ENCODE measurements around the gene CCDC178. TPM values are rescaled to one million over a fixed set of nuclear protein-coding genes. Genes with fewer than 3 reads are reported as not detected.

The CCDC178 gene
- total RNA-seq, 1 donor from 2014 or later: not detected

DNA sequence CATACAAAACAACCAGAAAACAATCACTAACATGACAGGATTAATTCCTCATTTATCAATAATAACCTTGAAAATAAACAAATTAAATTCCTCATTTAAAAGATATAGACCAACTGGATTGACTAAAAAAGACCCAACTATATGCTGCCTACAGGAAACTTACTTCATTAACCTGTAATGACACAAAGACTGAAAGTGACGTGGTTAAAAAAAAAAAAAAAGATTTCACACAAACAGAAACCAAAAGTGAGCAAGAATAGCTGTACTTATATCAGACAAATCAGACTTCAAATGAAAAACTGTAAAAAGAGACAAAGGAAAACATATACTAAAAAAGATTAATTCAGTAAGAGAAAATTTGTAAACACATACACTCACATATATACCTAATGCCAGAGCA is 201.2 kb downstream of the CCDC178 start:
- Histone ChIP-seq H3K27ac (ENCODE audit: low read depth, low read length) (no peak overlapping the region), H3K9me3 (ENCODE audit: control insufficient read depth in 3 of 3, low read length in 3 of 3) (peaks cover 0 to 4% (median 3%) of the 10 kb centered on the region in 3 donors), H3K4me3 (ENCODE audit: low read length in 3 of 3) (no peak overlapping the region), H3K4me1 (ENCODE audit: control insufficient read depth in 3 of 3, insufficient read depth in 3 of 3, low read length in 3 of 3) (no peaks in the 10 kb centered on the region), H3K9ac (ENCODE audit: low read depth in 1 of 3, low read length in 3 of 3) (no peak overlapping the region), H3K36me3 (ENCODE audit: control insufficient read depth in 3 of 3, insufficient read depth in 3 of 3, low read length in 3 of 3) (no peaks in the 10 kb centered on the region), H3K27me3 (ENCODE audit: control insufficient read depth in 3 of 3, insufficient read depth in 3 of 3, low read length in 3 of 3) (no peaks in the 10 kb centered on the region)

DNA sequence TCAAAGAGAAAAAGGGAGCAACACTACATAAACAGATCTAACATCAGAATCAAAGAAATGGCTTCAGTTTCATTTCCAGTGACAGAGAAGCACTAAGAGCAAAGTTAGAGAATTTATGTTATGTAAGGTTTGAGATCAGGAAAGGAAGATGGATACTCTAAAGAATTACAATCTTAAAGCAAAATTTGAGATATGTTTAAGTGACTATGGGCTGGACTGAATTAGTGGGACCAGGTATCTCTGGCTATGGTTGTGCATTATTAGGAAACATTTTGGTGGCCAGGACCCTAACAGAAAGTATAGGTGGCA is 208.2 kb downstream of the CCDC178 start:
- Histone ChIP-seq H3K9me3 (ENCODE audit: control insufficient read depth in 3 of 3, low read length in 3 of 3) (no peaks in the 10 kb centered on the region), H3K4me1 (ENCODE audit: control insufficient read depth in 3 of 3, insufficient read depth in 3 of 3, low read length in 3 of 3) (no peaks in the 10 kb centered on the region), H3K27ac (ENCODE audit: low read depth, low read length) (no peak overlapping the region), H3K36me3 (ENCODE audit: control insufficient read depth in 3 of 3, insufficient read depth in 3 of 3, low read length in 3 of 3) (no peaks in the 10 kb centered on the region), H3K4me3 (ENCODE audit: low read length in 3 of 3) (no peak overlapping the region), H3K27me3 (ENCODE audit: control insufficient read depth in 3 of 3, insufficient read depth in 3 of 3, low read length in 3 of 3) (no peaks in the 10 kb centered on the region), H3K9ac (ENCODE audit: low read depth in 1 of 3, low read length in 3 of 3) (no peak overlapping the region)

DNA sequence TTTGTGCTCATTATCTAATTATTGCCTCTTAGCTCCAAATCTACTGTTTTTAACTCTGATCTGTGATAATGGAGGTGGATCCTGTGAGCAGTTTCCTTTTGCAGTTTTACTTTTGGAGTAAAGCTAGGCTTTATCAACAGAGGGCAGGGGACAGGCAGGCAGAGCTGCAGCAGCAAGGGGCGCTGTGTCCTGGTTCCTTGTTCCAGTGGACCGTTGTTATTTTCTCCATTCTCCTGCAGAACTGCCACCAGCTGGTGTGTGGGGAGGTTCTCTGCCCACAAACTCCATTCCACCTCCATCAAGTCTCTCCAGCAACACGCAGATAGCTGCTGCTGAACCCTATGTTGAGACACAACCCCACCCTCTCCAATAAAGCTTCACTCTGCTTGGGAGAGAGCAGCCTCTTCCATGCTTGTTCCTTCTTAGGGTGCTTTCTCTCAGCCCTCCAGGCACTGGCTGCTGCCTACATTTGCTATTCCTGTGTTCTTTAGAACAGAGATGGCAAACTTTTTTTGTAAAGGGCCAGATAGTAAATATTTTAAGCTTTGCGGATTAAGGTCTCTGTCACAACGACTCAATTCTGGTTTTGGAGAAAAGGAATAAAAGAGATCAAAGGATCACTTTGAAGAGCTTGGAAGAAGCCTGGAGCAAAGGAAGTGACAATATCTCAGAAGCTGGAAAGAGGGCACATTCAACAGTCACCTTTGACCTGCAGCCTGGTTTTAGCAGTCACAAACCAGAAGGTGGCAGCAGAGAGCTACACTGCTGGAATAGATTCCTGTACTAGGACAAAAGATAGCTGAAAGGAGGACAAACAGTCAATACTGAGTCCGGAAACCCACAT is 208.8 kb downstream of the CCDC178 start:
- Histone ChIP-seq H3K9me3 (ENCODE audit: control insufficient read depth in 3 of 3, low read length in 3 of 3) (no peaks in the 10 kb centered on the region), H3K4me3 (ENCODE audit: low read length in 3 of 3) (no peak overlapping the region), H3K4me1 (ENCODE audit: control insufficient read depth in 3 of 3, insufficient read depth in 3 of 3, low read length in 3 of 3) (no peaks in the 10 kb centered on the region), H3K9ac (ENCODE audit: low read depth in 1 of 3, low read length in 3 of 3) (no peak overlapping the region), H3K27me3 (ENCODE audit: control insufficient read depth in 3 of 3, insufficient read depth in 3 of 3, low read length in 3 of 3) (no peaks in the 10 kb centered on the region), H3K36me3 (ENCODE audit: control insufficient read depth in 3 of 3, insufficient read depth in 3 of 3, low read length in 3 of 3) (no peaks in the 10 kb centered on the region), H3K27ac (ENCODE audit: low read depth, low read length) (no peak overlapping the region)

DNA sequence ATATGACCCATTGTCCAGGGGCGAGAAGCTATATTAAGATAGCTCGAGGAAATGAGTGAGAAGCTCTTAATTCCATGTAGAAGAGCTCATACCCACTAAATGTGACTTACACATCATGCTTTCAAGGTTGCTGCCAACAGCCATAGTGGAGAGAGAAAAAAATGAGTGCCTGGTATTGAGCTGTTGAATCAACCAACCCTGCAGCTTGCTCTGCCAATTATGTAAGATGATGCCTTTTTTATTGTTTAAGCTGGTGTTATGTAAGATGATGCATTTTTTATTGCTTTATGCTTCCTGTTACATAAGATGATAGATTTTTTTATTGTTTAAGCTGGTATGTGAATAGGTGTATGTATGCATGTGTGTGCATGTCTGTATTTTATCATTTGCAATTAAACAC is 228.2 kb downstream of the CCDC178 start:
- H3K9me3 ChIP-seq (ENCODE audit: control insufficient read depth in 3 of 3, low read length in 3 of 3): no peaks in the 10 kb centered on the region

DNA sequence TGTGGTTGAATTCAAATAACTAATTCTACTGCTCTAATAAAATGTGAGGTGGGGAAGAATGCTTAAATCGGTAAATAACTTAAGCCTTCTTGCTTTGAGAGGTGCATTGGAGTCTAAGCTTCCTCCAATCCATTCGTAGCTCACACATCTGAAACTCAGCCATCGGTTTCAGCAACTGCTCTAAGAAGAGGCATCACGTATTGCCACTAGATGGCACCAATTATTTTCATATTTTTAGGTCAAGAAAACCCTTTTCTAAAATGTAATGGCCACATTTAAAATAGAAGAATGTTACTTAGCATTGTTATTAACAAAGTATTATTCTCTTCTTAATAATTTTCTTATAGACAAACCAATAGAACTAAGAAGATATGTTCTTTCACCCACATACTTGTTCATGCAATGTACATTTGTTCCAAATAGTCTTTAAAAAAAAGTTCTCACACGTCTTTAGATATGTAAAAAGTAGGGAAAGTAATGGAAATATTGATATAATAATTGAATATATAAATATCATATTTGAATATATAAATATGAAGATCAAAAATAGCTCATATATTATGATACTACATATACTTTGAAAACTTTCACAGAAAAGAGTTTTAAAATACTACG is 229.8 kb downstream of the CCDC178 start:
- no peak overlapping the region for H3K4me3 ChIP-seq (ENCODE audit: low read length in 3 of 3)
- no peaks in the 10 kb centered on the region for H3K27me3 ChIP-seq (ENCODE audit: control insufficient read depth in 3 of 3, insufficient read depth in 3 of 3, low read length in 3 of 3)
- H3K27ac ChIP-seq (ENCODE audit: low read depth, low read length): no peak overlapping the region
- no peak overlapping the region for H3K9ac ChIP-seq (ENCODE audit: low read depth in 1 of 3, low read length in 3 of 3)
- no peaks in the 10 kb centered on the region for H3K9me3 ChIP-seq (ENCODE audit: control insufficient read depth in 3 of 3, low read length in 3 of 3)
- no peaks in the 10 kb centered on the region for H3K36me3 ChIP-seq (ENCODE audit: control insufficient read depth in 3 of 3, insufficient read depth in 3 of 3, low read length in 3 of 3)
- no peaks in the 10 kb centered on the region for H3K4me1 ChIP-seq (ENCODE audit: control insufficient read depth in 3 of 3, insufficient read depth in 3 of 3, low read length in 3 of 3)

More for the DNA sequence above, 228.2 kb downstream of the CCDC178 start:
- Histone ChIP-seq H3K27ac (ENCODE audit: low read depth, low read length) (no peak overlapping the region), H3K36me3 (ENCODE audit: control insufficient read depth in 3 of 3, insufficient read depth in 3 of 3, low read length in 3 of 3) (no peaks in the 10 kb centered on the region), H3K27me3 (ENCODE audit: control insufficient read depth in 3 of 3, insufficient read depth in 3 of 3, low read length in 3 of 3) (no peaks in the 10 kb centered on the region), H3K4me3 (ENCODE audit: low read length in 3 of 3) (no peak overlapping the region), H3K9ac (ENCODE audit: low read depth in 1 of 3, low read length in 3 of 3) (no peak overlapping the region), H3K4me1 (ENCODE audit: control insufficient read depth in 3 of 3, insufficient read depth in 3 of 3, low read length in 3 of 3) (no peaks in the 10 kb centered on the region)

DNA sequence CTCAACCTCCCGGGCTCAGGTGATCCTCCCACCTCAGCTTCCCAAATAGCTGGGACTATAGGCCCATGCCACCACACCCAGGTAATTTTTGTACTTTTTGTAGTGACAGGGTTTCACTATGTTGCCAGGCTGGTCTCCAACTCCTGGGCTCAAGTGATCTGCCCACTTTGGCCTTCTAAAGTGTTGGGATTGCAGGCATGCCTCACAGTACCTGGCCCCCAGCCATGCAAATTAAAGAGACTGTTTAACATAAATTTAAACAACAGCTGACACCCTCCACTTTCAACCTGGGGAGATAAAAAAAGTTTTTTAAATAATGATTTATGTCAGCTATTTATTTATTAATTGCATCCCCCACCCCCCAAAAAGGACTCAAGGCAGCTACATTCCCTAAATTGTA is 234.7 kb downstream of the CCDC178 start:
- H3K9me3 ChIP-seq (ENCODE audit: control insufficient read depth in 3 of 3, low read length in 3 of 3): no peaks in the 10 kb centered on the region
- H3K36me3 ChIP-seq (ENCODE audit: control insufficient read depth in 3 of 3, insufficient read depth in 3 of 3, low read length in 3 of 3): no peaks in the 10 kb centered on the region
- H3K4me1 ChIP-seq (ENCODE audit: control insufficient read depth in 3 of 3, insufficient read depth in 3 of 3, low read length in 3 of 3): no peaks in the 10 kb centered on the region
- no peaks in the 10 kb centered on the region for H3K27me3 ChIP-seq (ENCODE audit: control insufficient read depth in 3 of 3, insufficient read depth in 3 of 3, low read length in 3 of 3)
- H3K4me3 ChIP-seq (ENCODE audit: low read length in 3 of 3): no peak overlapping the region
- no peak overlapping the region for H3K27ac ChIP-seq (ENCODE audit: low read depth, low read length)
- no peak overlapping the region for H3K9ac ChIP-seq (ENCODE audit: low read depth in 1 of 3, low read length in 3 of 3)

DNA sequence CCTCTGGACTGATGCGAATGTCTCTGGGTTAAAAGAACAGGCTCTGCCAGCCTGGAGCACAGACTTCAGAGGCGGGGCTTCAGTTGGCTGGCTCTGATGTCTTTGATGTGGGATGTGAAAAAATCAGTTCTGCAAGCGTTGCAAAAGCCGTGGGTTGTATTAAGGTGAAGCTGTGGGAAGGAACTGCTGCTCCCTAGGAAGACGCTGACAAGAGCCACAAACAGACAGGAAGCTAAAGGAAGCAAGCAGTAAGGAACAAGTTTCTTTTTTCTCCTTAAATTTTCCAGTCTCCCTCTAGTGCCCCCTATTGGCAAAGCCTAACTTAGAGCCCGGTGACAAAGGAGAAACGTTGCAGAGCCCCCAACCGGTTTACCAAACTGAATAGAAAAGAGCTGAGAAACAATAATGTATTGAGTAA is 239.0 kb downstream of the CCDC178 start:
- Histone ChIP-seq H3K9me3 (ENCODE audit: control insufficient read depth in 3 of 3, low read length in 3 of 3) (no peaks in the 10 kb centered on the region), H3K27me3 (ENCODE audit: control insufficient read depth in 3 of 3, insufficient read depth in 3 of 3, low read length in 3 of 3) (no peaks in the 10 kb centered on the region), H3K4me1 (ENCODE audit: control insufficient read depth in 3 of 3, insufficient read depth in 3 of 3, low read length in 3 of 3) (no peaks in the 10 kb centered on the region), H3K36me3 (ENCODE audit: control insufficient read depth in 3 of 3, insufficient read depth in 3 of 3, low read length in 3 of 3) (no peaks in the 10 kb centered on the region), H3K4me3 (ENCODE audit: low read length in 3 of 3) (no peak overlapping the region), H3K9ac (ENCODE audit: low read depth in 1 of 3, low read length in 3 of 3) (no peak overlapping the region), H3K27ac (ENCODE audit: low read depth, low read length) (no peak overlapping the region)

DNA sequence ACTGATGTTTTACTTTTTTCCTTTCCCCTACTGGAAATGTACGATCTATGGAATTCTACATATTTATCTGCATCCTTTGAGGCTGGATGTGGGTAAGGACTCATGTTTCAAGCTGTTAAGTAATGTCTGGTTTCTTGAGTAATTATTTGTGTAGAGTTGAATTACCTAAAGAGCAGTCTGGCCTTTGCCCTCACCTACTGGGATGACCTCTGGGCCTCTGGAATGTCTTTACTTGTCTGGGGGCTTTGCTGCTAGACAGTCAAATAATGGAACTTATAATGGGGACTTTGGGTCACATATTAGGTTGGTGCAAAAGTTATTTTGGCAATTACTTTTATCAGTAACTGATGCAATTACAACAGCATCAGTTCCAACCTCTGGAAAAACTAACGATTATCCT is 244.7 kb downstream of the CCDC178 start:
- Histone ChIP-seq H3K36me3 (ENCODE audit: control insufficient read depth in 3 of 3, insufficient read depth in 3 of 3, low read length in 3 of 3) (no peaks in the 10 kb centered on the region), H3K9ac (ENCODE audit: low read depth in 1 of 3, low read length in 3 of 3) (no peak overlapping the region), H3K4me1 (ENCODE audit: control insufficient read depth in 3 of 3, insufficient read depth in 3 of 3, low read length in 3 of 3) (no peaks in the 10 kb centered on the region), H3K4me3 (ENCODE audit: low read length in 3 of 3) (no peak overlapping the region), H3K27me3 (ENCODE audit: control insufficient read depth in 3 of 3, insufficient read depth in 3 of 3, low read length in 3 of 3) (no peaks in the 10 kb centered on the region), H3K27ac (ENCODE audit: low read depth, low read length) (no peak overlapping the region), H3K9me3 (ENCODE audit: control insufficient read depth in 3 of 3, low read length in 3 of 3) (no peaks in the 10 kb centered on the region)

DNA sequence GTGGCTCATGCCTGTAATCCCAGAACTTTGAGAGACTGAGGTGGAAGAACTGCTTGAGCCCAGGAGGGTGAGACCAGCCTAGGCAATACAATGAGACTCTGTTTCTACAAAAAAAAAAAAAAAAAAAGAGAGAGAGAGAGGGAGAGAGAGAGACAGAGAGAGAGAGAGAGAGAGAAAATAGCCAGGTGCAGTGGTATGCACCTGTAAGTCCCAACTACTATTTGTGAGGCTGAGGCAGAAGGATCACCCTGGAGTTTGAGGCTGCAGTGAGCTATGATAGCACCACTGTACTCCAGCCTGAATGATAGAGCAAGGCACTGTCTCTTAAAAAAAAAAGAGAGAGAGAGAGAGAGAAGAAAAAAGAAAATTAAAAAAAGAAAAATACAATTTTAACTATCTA is 245.7 kb downstream of the CCDC178 start:
- no peaks in the 10 kb centered on the region for H3K4me1 ChIP-seq (ENCODE audit: control insufficient read depth in 3 of 3, insufficient read depth in 3 of 3, low read length in 3 of 3)

DNA sequence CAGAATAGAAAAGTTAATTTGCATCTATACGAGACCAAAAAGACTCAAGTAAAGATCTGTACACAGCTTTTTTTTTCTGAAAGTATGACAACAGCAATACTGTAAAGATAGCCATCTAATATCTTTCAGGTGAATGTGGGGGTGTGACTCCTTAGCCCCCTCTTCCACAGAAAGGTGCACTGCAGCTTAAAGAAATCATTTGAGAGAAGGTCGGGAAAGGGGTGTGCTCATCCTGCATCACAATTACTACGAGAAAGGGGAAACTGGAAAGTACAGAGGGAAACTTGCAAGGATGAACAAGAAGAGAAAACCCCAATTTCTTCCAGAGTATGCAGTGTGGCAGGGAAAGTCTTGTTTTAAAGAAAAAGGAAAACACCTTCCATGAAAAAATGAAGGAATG is 255.6 kb downstream of the CCDC178 start:
- no peaks in the 10 kb centered on the region for H3K27me3 ChIP-seq (ENCODE audit: control insufficient read depth in 3 of 3, insufficient read depth in 3 of 3, low read length in 3 of 3)
- H3K9me3 ChIP-seq (ENCODE audit: control insufficient read depth in 3 of 3, low read length in 3 of 3): no peaks in the 10 kb centered on the region
- no peaks in the 10 kb centered on the region for H3K36me3 ChIP-seq (ENCODE audit: control insufficient read depth in 3 of 3, insufficient read depth in 3 of 3, low read length in 3 of 3)
- no peak overlapping the region for H3K9ac ChIP-seq (ENCODE audit: low read depth in 1 of 3, low read length in 3 of 3)
- no peak overlapping the region for H3K27ac ChIP-seq (ENCODE audit: low read depth, low read length)
- no peak overlapping the region for H3K4me3 ChIP-seq (ENCODE audit: low read length in 3 of 3)
- no peaks in the 10 kb centered on the region for H3K4me1 ChIP-seq (ENCODE audit: control insufficient read depth in 3 of 3, insufficient read depth in 3 of 3, low read length in 3 of 3)

More for the DNA sequence above, 245.7 kb downstream of the CCDC178 start:
- H3K36me3 ChIP-seq (ENCODE audit: control insufficient read depth in 3 of 3, insufficient read depth in 3 of 3, low read length in 3 of 3): no peaks in the 10 kb centered on the region
- no peaks in the 10 kb centered on the region for H3K9me3 ChIP-seq (ENCODE audit: control insufficient read depth in 3 of 3, low read length in 3 of 3)
- H3K9ac ChIP-seq (ENCODE audit: low read depth in 1 of 3, low read length in 3 of 3): no peak overlapping the region
- H3K4me3 ChIP-seq (ENCODE audit: low read length in 3 of 3): no peak overlapping the region
- H3K27ac ChIP-seq (ENCODE audit: low read depth, low read length): no peak overlapping the region
- no peaks in the 10 kb centered on the region for H3K27me3 ChIP-seq (ENCODE audit: control insufficient read depth in 3 of 3, insufficient read depth in 3 of 3, low read length in 3 of 3)
